Loucy (cell line): ENCODE data around the gene CLPTM1.

Experiments used
- CTCF ChIP-seq: fragments of 200-600 bp; sonication (generic); conservative IDR thresholded peaks from 2 replicates; pipeline ENCODE4 v1.5.1; 2014; ENCODE audit warnings: mild to moderate bottlenecking, antibody characterized with exemption, low read length
- EZH2phosphoT487 ChIP-seq: fragments of 200-600 bp; IDR thresholded peaks from 2 replicates; pipeline ENCODE4 v1.6.1; 2018; ENCODE audit warnings: antibody characterized with exemption, mild to moderate bottlenecking, moderate library complexity, borderline replicate concordance

GRCh38 chr19:44988896-44989556 is 33.8 kb downstream of the CLPTM1 start:
- peak; percentile 67 for TF ChIP-seq CTCF
- TF ChIP-seq EZH2phosphoT487: no peak
